ENCODE measurements around the gene RAE1.

The RAE1 gene

GRCh38 chr20:57396984-57397692 lies 46.1 kb downstream of the RAE1 start:
- H3K4me3 ChIP-seq (ENCODE audit: low read depth, low read length) = peak overlapping the region; percentile 57
- no peak for TF ChIP-seq CTCF (IDR thresholded peaks at IDR 0.05; ENCODE audit: insufficient read depth, low read depth, low read length, missing control alignments)
- peak; percentile 36 for DNase-seq (ENCODE audit: low read depth)

GRCh38 chr20:57397693-57398108 lies 46.6 kb downstream of the RAE1 start:
- TF ChIP-seq CTCF (IDR thresholded peaks at IDR 0.05; ENCODE audit: insufficient read depth, low read depth, low read length, missing control alignments) = no peak
- peak; percentile 56 for DNase-seq (ENCODE audit: low read depth)
- peak overlapping the region; percentile 57 for H3K4me3 ChIP-seq (ENCODE audit: low read depth, low read length)

- peak overlapping the region; percentile 57 for H3K4me3 ChIP-seq (ENCODE audit: low read depth, low read length)
- no peak for TF ChIP-seq CTCF (IDR thresholded peaks at IDR 0.05; ENCODE audit: insufficient read depth, low read depth, low read length, missing control alignments)
- peak; percentile 97 for DNase-seq (ENCODE audit: low read depth)
Observed at GRCh38 chr20:57398231-57398821, 47.3 kb downstream of the RAE1 start.

- peak overlapping the region; percentile 57 for H3K4me3 ChIP-seq (ENCODE audit: low read depth, low read length)
- TF ChIP-seq CTCF (IDR thresholded peaks at IDR 0.05; ENCODE audit: insufficient read depth, low read depth, low read length, missing control alignments) = no peak
- DNase-seq (ENCODE audit: low read depth) = no peak
Observed at GRCh38 chr20:57398901-57399535, 48.0 kb downstream of the RAE1 start.

GRCh38 chr20:57399587-57400155 lies 48.6 kb downstream of the RAE1 start:
- DNase-seq (ENCODE audit: low read depth) = peak; percentile 92
- TF ChIP-seq CTCF (IDR thresholded peaks at IDR 0.05; ENCODE audit: insufficient read depth, low read depth, low read length, missing control alignments) = no peak
- H3K4me3 ChIP-seq (ENCODE audit: low read depth, low read length) = peak overlapping the region; percentile 57

- peak overlapping the region; percentile 57 for H3K4me3 ChIP-seq (ENCODE audit: low read depth, low read length)
- DNase-seq (ENCODE audit: low read depth) = peak; percentile 60
- peak; percentile 50 for TF ChIP-seq CTCF (IDR thresholded peaks at IDR 0.05; ENCODE audit: insufficient read depth, low read depth, low read length, missing control alignments)
Observed at GRCh38 chr20:57400231-57400701, 49.2 kb downstream of the RAE1 start.

Measured in GM12865 (cell line).